Stimulated activated memory B cell treated with anti-CD40 and anti-IgM and Interleukin-4, amounts not matched to agents 10 μg/mL and 1 μg/mL and 100 μg/mL, for 72 hours (primary cell): Measurements from ENCODE around the gene IL17RD.

Source experiments
- ATAC-seq: fragments of 150-1000 bp; cut with Tn5 transposase; 2 replicates; pipeline ENCODE4 v1.10.0; 2021
- H3K27ac Mint-ChIP-seq: one replicate; pipeline ENCODE4 v1.8.0; 2022; ENCODE audit warnings: mild to moderate bottlenecking, mixed read lengths
- H3K27me3 Mint-ChIP-seq: one replicate; pipeline ENCODE4 v1.8.0; 2022; ENCODE audit warnings: mixed read lengths
- H3K36me3 Mint-ChIP-seq: one replicate; pipeline ENCODE4 v1.8.0; 2022; ENCODE audit warnings: mixed read lengths
- H3K4me1 Mint-ChIP-seq: one replicate; pipeline ENCODE4 v1.8.0; 2022; ENCODE audit warnings: mixed read lengths
- H3K4me3 Mint-ChIP-seq: one replicate; pipeline ENCODE4 v1.8.0; 2022; ENCODE audit warnings: mild to moderate bottlenecking, moderate library complexity, mixed read lengths
- H3K9me3 Mint-ChIP-seq: one replicate; pipeline ENCODE4 v1.8.0; 2022; ENCODE audit warnings: mixed read lengths

Gene IL17RD

GRCh38 chr3:57164657-57165573 is at the start of gene IL17RD:
IL17RD (minus strand) TSS chr3:57165353; CDS start chr3:57165286, 67 bp downstream.
- peak; percentile 81 for ATAC-seq
- Mint-ChIP-seq H3K4me3 (peak within 1 kb of the TSS; percentile 89), H3K4me1 (peaks cover 16% of the 10 kb centered on the region), H3K36me3 (no peaks in the 10 kb centered on the region), H3K27ac (peak within 1 kb of the TSS; percentile 25), H3K27me3 (peaks cover 80% of the 10 kb centered on the region), H3K9me3 (no peaks in the 10 kb centered on the region)

- H3K27ac Mint-ChIP-seq: no peak overlapping the region
- H3K9me3 Mint-ChIP-seq: no peaks in the 10 kb centered on the region
- H3K36me3 Mint-ChIP-seq: no peaks in the 10 kb centered on the region
- H3K27me3 Mint-ChIP-seq: no peaks in the 10 kb centered on the region
- ATAC-seq: no peak
- no peaks in the 10 kb centered on the region for H3K4me1 Mint-ChIP-seq
- H3K4me3 Mint-ChIP-seq: no peak overlapping the region
Observed at GRCh38 chr3:57206423-57206822, 41.3 kb upstream of the IL17RD start.

- no peak within 1 kb of the TSS for H3K27ac Mint-ChIP-seq
- no peaks in the 10 kb centered on the region for H3K4me1 Mint-ChIP-seq
- no peak within 1 kb of the TSS for H3K4me3 Mint-ChIP-seq
Observed at GRCh38 chr3:57199895-57200297, 34.7 kb upstream of the IL17RD start, which contains the start of gene HESX1. HESX1 (minus strand) TSS chr3:57199978; CDS start chr3:57199918, 60 bp downstream.

GRCh38 chr3:57194641-57195040 is 29.5 kb upstream of the IL17RD start:
- H3K4me1 Mint-ChIP-seq: peaks cover 10% of the 10 kb centered on the region
- H3K36me3 Mint-ChIP-seq: no peaks in the 10 kb centered on the region
- peaks cover 7% of the 10 kb centered on the region for H3K27me3 Mint-ChIP-seq
- no peak overlapping the region for H3K27ac Mint-ChIP-seq
- no peak overlapping the region for H3K4me3 Mint-ChIP-seq
- no peaks in the 10 kb centered on the region for H3K9me3 Mint-ChIP-seq
- no peak for ATAC-seq

More at GRCh38 chr3:57199895-57200297, 34.7 kb upstream of the IL17RD start, which contains the start of gene HESX1:
- Mint-ChIP-seq H3K27me3 (peaks cover 7% of the 10 kb centered on the region), H3K9me3 (no peaks in the 10 kb centered on the region), H3K36me3 (no peaks in the 10 kb centered on the region)
- no peak for ATAC-seq

- Mint-ChIP-seq H3K4me1 (peaks cover 10% of the 10 kb centered on the region), H3K27me3 (peaks cover 5% of the 10 kb centered on the region), H3K4me3 (no peak overlapping the region), H3K36me3 (no peaks in the 10 kb centered on the region), H3K9me3 (no peaks in the 10 kb centered on the region), H3K27ac (no peak overlapping the region)
- ATAC-seq: no peak
Observed at GRCh38 chr3:57192028-57192427, 26.9 kb upstream of the IL17RD start.

- H3K36me3 Mint-ChIP-seq: no peaks in the 10 kb centered on the region
- H3K4me1 Mint-ChIP-seq: no peaks in the 10 kb centered on the region
- ATAC-seq: no peak
- H3K9me3 Mint-ChIP-seq: no peaks in the 10 kb centered on the region
- no peak overlapping the region for H3K27ac Mint-ChIP-seq
- no peak overlapping the region for H3K4me3 Mint-ChIP-seq
- H3K27me3 Mint-ChIP-seq: peaks cover 10% of the 10 kb centered on the region
Observed at GRCh38 chr3:57184526-57184925, 19.4 kb upstream of the IL17RD start.

- Mint-ChIP-seq H3K36me3 (no peaks in the 10 kb centered on the region), H3K4me3 (no peak overlapping the region), H3K4me1 (no peaks in the 10 kb centered on the region), H3K27me3 (peaks cover 17% of the 10 kb centered on the region), H3K9me3 (peaks cover 2% of the 10 kb centered on the region), H3K27ac (no peak overlapping the region)
- no peak for ATAC-seq
Observed at GRCh38 chr3:57179580-57180410, 14.6 kb upstream of the IL17RD start.

- no peaks in the 10 kb centered on the region for H3K4me1 Mint-ChIP-seq
- no peaks in the 10 kb centered on the region for H3K36me3 Mint-ChIP-seq
- H3K27ac Mint-ChIP-seq: no peak overlapping the region
- ATAC-seq: no peak
- H3K4me3 Mint-ChIP-seq: no peak overlapping the region
- H3K27me3 Mint-ChIP-seq: peaks cover 20% of the 10 kb centered on the region
- peaks cover 2% of the 10 kb centered on the region for H3K9me3 Mint-ChIP-seq
Observed at GRCh38 chr3:57176045-57176444, 10.9 kb upstream of the IL17RD start.

- no peaks in the 10 kb centered on the region for H3K9me3 Mint-ChIP-seq
- peaks cover 26% of the 10 kb centered on the region for H3K27me3 Mint-ChIP-seq
- no peak for ATAC-seq
- H3K4me3 Mint-ChIP-seq: no peak overlapping the region
- H3K4me1 Mint-ChIP-seq: peaks cover 7% of the 10 kb centered on the region
- no peaks in the 10 kb centered on the region for H3K36me3 Mint-ChIP-seq
- H3K27ac Mint-ChIP-seq: no peak overlapping the region
Observed at GRCh38 chr3:57173687-57174086, 8.5 kb upstream of the IL17RD start.

GRCh38 chr3:57170946-57171345 is 5.8 kb upstream of the IL17RD start:
- Mint-ChIP-seq H3K27me3 (peaks cover 46% of the 10 kb centered on the region), H3K4me1 (peaks cover 7% of the 10 kb centered on the region), H3K36me3 (no peaks in the 10 kb centered on the region), H3K9me3 (no peaks in the 10 kb centered on the region), H3K4me3 (no peak overlapping the region), H3K27ac (no peak overlapping the region)
- ATAC-seq: no peak

- Mint-ChIP-seq H3K4me3 (peak overlapping the region; percentile 53), H3K9me3 (no peaks in the 10 kb centered on the region), H3K4me1 (peaks cover 13% of the 10 kb centered on the region), H3K27ac (no peak overlapping the region), H3K27me3 (peaks cover 53% of the 10 kb centered on the region), H3K36me3 (no peaks in the 10 kb centered on the region)
- peak; percentile 84 for ATAC-seq
Observed at GRCh38 chr3:57169872-57170623, 4.9 kb upstream of the IL17RD start.

- Mint-ChIP-seq H3K4me1 (peaks cover 19% of the 10 kb centered on the region), H3K9me3 (no peaks in the 10 kb centered on the region), H3K36me3 (no peaks in the 10 kb centered on the region), H3K27ac (no peak overlapping the region), H3K4me3 (no peak overlapping the region), H3K27me3 (peaks cover 59% of the 10 kb centered on the region)
- no peak for ATAC-seq
Observed at GRCh38 chr3:57169108-57169507, 4.0 kb upstream of the IL17RD start.

- no peak for ATAC-seq
- Mint-ChIP-seq H3K27me3 (peaks cover 68% of the 10 kb centered on the region), H3K9me3 (no peaks in the 10 kb centered on the region), H3K27ac (no peak overlapping the region), H3K4me1 (peaks cover 22% of the 10 kb centered on the region), H3K4me3 (no peak overlapping the region), H3K36me3 (no peaks in the 10 kb centered on the region)
Observed at GRCh38 chr3:57168151-57168550, 3.0 kb upstream of the IL17RD start.

GRCh38 chr3:57166660-57167059 is 1.5 kb upstream of the IL17RD start:
- peaks cover 22% of the 10 kb centered on the region for H3K4me1 Mint-ChIP-seq
- peaks cover 78% of the 10 kb centered on the region for H3K27me3 Mint-ChIP-seq
- no peaks in the 10 kb centered on the region for H3K9me3 Mint-ChIP-seq
- no peak for ATAC-seq
- H3K4me3 Mint-ChIP-seq: no peak overlapping the region
- no peak overlapping the region for H3K27ac Mint-ChIP-seq
- H3K36me3 Mint-ChIP-seq: no peaks in the 10 kb centered on the region

- H3K9me3 Mint-ChIP-seq: no peaks in the 10 kb centered on the region
- H3K27me3 Mint-ChIP-seq: peaks cover 75% of the 10 kb centered on the region
- H3K4me3 Mint-ChIP-seq: peak overlapping the region; percentile 71
- H3K4me1 Mint-ChIP-seq: peaks cover 22% of the 10 kb centered on the region
- no peak for ATAC-seq
- H3K36me3 Mint-ChIP-seq: no peaks in the 10 kb centered on the region
- H3K27ac Mint-ChIP-seq: no peak overlapping the region
Observed at GRCh38 chr3:57165641-57166040, 488 bp upstream of the IL17RD start.
